ENCODE data around the gene BPIFB2. TPM values are rescaled to one million over a fixed set of nuclear protein-coding genes. Genes with fewer than 3 reads are reported as not detected.

Gene BPIFB2
- total and polyA plus RNA-seq, 2 donors from 2014 or later: not detected

- Histone ChIP-seq H3K27ac (ENCODE audit: low read depth in 2 of 2, low read length in 2 of 2) (no peak overlapping the region), H3K27me3 (ENCODE audit: control insufficient read depth, insufficient read depth, low read length) (no peaks in the 10 kb centered on the region), H3K4me3 (ENCODE audit: low read length in 3 of 3) (no peak overlapping the region), H3K9me3 (ENCODE audit: control insufficient read depth in 2 of 3, insufficient read depth in 1 of 3, low read length in 3 of 3) (no peaks in the 10 kb centered on the region), H3K9ac (ENCODE audit: low read length in 3 of 3) (no peak overlapping the region), H3K4me1 (ENCODE audit: control insufficient read depth in 2 of 3, insufficient read depth in 2 of 3, low read depth in 1 of 3, low read length in 3 of 3) (no peaks in the 10 kb centered on the region), H3K36me3 (ENCODE audit: control insufficient read depth in 2 of 3, insufficient read depth in 3 of 3, low read length in 3 of 3) (no peaks in the 10 kb centered on the region)
- DNase-seq (no peak), FAIRE-seq (no peak)
- no peak for TF ChIP-seq CTCF (IDR thresholded peaks at IDR 0.05; ENCODE audit: borderline replicate concordance, extremely low read depth, insufficient read depth)
- intact Hi-C loops (cut with DNase I): no loop called here
Observed at GRCh38 chr20:33022694-33023438, 15.4 kb downstream of the BPIFB2 start.

- Histone ChIP-seq H3K36me3 (ENCODE audit: control insufficient read depth in 2 of 3, insufficient read depth in 3 of 3, low read length in 3 of 3) (no peaks in the 10 kb centered on the region), H3K27ac (ENCODE audit: low read depth in 2 of 2, low read length in 2 of 2) (no peak overlapping the region), H3K4me1 (ENCODE audit: control insufficient read depth in 2 of 3, insufficient read depth in 2 of 3, low read depth in 1 of 3, low read length in 3 of 3) (no peaks in the 10 kb centered on the region), H3K9ac (ENCODE audit: low read length in 3 of 3) (no peak overlapping the region), H3K9me3 (ENCODE audit: control insufficient read depth in 2 of 3, insufficient read depth in 1 of 3, low read length in 3 of 3) (no peaks in the 10 kb centered on the region), H3K4me3 (ENCODE audit: low read length in 3 of 3) (no peak overlapping the region), H3K27me3 (ENCODE audit: control insufficient read depth, insufficient read depth, low read length) (no peaks in the 10 kb centered on the region)
- DNase-seq: no peak
- no peak for TF ChIP-seq CTCF (IDR thresholded peaks at IDR 0.05; ENCODE audit: borderline replicate concordance, extremely low read depth, insufficient read depth)
- intact Hi-C loops (cut with DNase I): no loop called here
- no peak for FAIRE-seq
Observed at GRCh38 chr20:33023439-33024242, 16.1 kb downstream of the BPIFB2 start.

- Histone ChIP-seq H3K9me3 (ENCODE audit: control insufficient read depth in 2 of 3, insufficient read depth in 1 of 3, low read length in 3 of 3) (no peaks in the 10 kb centered on the region), H3K27me3 (ENCODE audit: control insufficient read depth, insufficient read depth, low read length) (no peaks in the 10 kb centered on the region), H3K4me3 (ENCODE audit: low read length in 3 of 3) (no peak overlapping the region), H3K27ac (ENCODE audit: low read depth in 2 of 2, low read length in 2 of 2) (no peak overlapping the region), H3K4me1 (ENCODE audit: control insufficient read depth in 2 of 3, insufficient read depth in 2 of 3, low read depth in 1 of 3, low read length in 3 of 3) (no peaks in the 10 kb centered on the region), H3K9ac (ENCODE audit: low read length in 3 of 3) (no peak overlapping the region), H3K36me3 (ENCODE audit: control insufficient read depth in 2 of 3, insufficient read depth in 3 of 3, low read length in 3 of 3) (no peaks in the 10 kb centered on the region)
- FAIRE-seq (no peak), DNase-seq (no peak)
- intact Hi-C loops (cut with DNase I): no loop called here
- TF ChIP-seq CTCF (IDR thresholded peaks at IDR 0.05; ENCODE audit: borderline replicate concordance, extremely low read depth, insufficient read depth): no peak
Observed at GRCh38 chr20:33024243-33024560, 16.7 kb downstream of the BPIFB2 start.
